Chondrocyte (in vitro differentiated cells): Measurements from ENCODE around the gene CENPV. TPM values are rescaled to one million over a fixed set of nuclear protein-coding genes. Genes with fewer than 3 reads are reported as not detected.

Source experiments
- DNase-seq: peaks from one replicate; pipeline ENCODE4 v3.0.0; 2021; ENCODE audit warnings: mixed read lengths, low spot score
- H3K27ac Mint-ChIP-seq: one replicate; pipeline ENCODE4 v1.8.0; 2021; ENCODE audit warnings: mild to moderate bottlenecking, moderate library complexity, mixed read lengths; ENCODE audit not compliant: unreplicated experiment
- H3K27me3 Mint-ChIP-seq: 2 replicates; pipeline ENCODE4 v1.8.0; 2021; ENCODE audit warnings: low read depth, mixed read lengths
- H3K36me3 Mint-ChIP-seq: 2 replicates; pipeline ENCODE4 v1.8.0; 2021; ENCODE audit warnings: low read depth, mixed read lengths
- H3K4me1 Mint-ChIP-seq: 2 replicates; pipeline ENCODE4 v1.8.0; 2021; ENCODE audit warnings: low read depth, mild to moderate bottlenecking, mixed read lengths
- H3K4me3 Mint-ChIP-seq: one replicate; pipeline ENCODE4 v1.8.0; 2021; ENCODE audit warnings: mild to moderate bottlenecking, moderate library complexity, mixed read lengths; ENCODE audit not compliant: unreplicated experiment
- H3K9me3 Mint-ChIP-seq: 2 replicates; pipeline ENCODE4 v1.8.0; 2021; ENCODE audit warnings: low read depth, mixed read lengths
- total RNA-seq: library from RNA; stranded (reverse); gene quantifications from 3 replicates; pipeline ENCODE4 v1.2.1, GENCODE V29; 2021
- TF ChIP-seq, protein P1 (sequence below): fragments of 200-600 bp; sonication (generic); IDR thresholded peaks from 2 replicates; pipeline ENCODE4 v1.5.0; 2021; ENCODE audit warnings: antibody characterized with exemption, mild to moderate bottlenecking, moderate library complexity

Gene CENPV
- total RNA-seq, 1 donor from 2014 or later: 12.3 TPM

- TF ChIP-seq, protein P1, sequence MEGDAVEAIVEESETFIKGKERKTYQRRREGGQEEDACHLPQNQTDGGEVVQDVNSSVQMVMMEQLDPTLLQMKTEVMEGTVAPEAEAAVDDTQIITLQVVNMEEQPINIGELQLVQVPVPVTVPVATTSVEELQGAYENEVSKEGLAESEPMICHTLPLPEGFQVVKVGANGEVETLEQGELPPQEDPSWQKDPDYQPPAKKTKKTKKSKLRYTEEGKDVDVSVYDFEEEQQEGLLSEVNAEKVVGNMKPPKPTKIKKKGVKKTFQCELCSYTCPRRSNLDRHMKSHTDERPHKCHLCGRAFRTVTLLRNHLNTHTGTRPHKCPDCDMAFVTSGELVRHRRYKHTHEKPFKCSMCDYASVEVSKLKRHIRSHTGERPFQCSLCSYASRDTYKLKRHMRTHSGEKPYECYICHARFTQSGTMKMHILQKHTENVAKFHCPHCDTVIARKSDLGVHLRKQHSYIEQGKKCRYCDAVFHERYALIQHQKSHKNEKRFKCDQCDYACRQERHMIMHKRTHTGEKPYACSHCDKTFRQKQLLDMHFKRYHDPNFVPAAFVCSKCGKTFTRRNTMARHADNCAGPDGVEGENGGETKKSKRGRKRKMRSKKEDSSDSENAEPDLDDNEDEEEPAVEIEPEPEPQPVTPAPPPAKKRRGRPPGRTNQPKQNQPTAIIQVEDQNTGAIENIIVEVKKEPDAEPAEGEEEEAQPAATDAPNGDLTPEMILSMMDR: no peak
- no peak for DNase-seq
- Mint-ChIP-seq H3K27ac (no peak overlapping the region), H3K4me1 (no peaks in the 10 kb centered on the region), H3K4me3 (no peak overlapping the region), H3K27me3 (no peaks in the 10 kb centered on the region), H3K9me3 (no peaks in the 10 kb centered on the region), H3K36me3 (peaks cover 2% of the 10 kb centered on the region)
These were observed 58.7 kb downstream of the CENPV start for GRCh38 chr17:16294560-16294959.

DNA sequence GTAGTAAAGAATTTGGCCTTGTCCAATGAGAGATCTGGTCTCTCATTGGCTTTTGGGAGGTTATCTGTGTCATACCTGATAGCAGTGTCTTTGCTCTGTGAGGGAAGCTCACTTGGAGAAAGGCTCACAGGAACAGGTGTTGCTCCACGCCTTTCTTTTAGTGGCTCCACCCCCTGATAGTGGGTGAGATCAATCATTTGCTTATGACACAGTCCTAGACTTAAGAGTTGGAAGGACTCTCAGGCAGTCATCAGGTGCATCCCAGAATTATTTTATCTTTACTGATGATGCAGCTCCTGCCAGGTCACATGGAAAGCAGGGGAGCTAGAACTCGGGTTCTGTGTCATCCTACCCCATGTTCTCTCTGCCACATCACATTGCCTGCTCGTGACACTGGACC, 59.3 kb downstream of the CENPV start:
- DNase-seq: no peak
- peaks cover 2% of the 10 kb centered on the region for H3K36me3 Mint-ChIP-seq
- no peaks in the 10 kb centered on the region for H3K27me3 Mint-ChIP-seq
- TF ChIP-seq, protein P1: no peak
- peaks cover 6% of the 10 kb centered on the region for H3K4me1 Mint-ChIP-seq
- no peak overlapping the region for H3K27ac Mint-ChIP-seq
- no peaks in the 10 kb centered on the region for H3K9me3 Mint-ChIP-seq
- no peak overlapping the region for H3K4me3 Mint-ChIP-seq

Other genes with a start within 250 kb of the CENPV start
- 102 to 115 TPM (median 108 TPM) in 3 replicates for gene NCOR1, start 137.9 kb downstream of the CENPV start, total RNA-seq
- gene PIGL, start 136.3 kb downstream of the CENPV start, total RNA-seq: 15.9 to 21.9 TPM (median 19.1 TPM) in 3 replicates
- gene UBB, start 27.6 kb upstream of the CENPV start, total RNA-seq: 1,031 to 1,215 TPM (median 1,058 TPM) in 3 replicates
- 1.6 to 47.6 TPM (median 43.5 TPM) in 3 replicates for gene TRPV2, start 62.1 kb upstream of the CENPV start, total RNA-seq
- 2.2 to 4.1 TPM (median 2.3 TPM) in 3 replicates for gene LRRC75A, start 138.7 kb upstream of the CENPV start, total RNA-seq
- 13.0 to 16.2 TPM (median 14.6 TPM) in 3 replicates for gene ZNF287, start 215.7 kb upstream of the CENPV start, total RNA-seq